ENCODE measurements around the gene FARS2. TPM values are rescaled to one million over a fixed set of nuclear protein-coding genes. Genes with fewer than 3 reads are reported as not detected.

Gene FARS2
- total and polyA plus RNA-seq, 7 donors = 10.6 to 17.5 (median 14.4) TPM

DNA sequence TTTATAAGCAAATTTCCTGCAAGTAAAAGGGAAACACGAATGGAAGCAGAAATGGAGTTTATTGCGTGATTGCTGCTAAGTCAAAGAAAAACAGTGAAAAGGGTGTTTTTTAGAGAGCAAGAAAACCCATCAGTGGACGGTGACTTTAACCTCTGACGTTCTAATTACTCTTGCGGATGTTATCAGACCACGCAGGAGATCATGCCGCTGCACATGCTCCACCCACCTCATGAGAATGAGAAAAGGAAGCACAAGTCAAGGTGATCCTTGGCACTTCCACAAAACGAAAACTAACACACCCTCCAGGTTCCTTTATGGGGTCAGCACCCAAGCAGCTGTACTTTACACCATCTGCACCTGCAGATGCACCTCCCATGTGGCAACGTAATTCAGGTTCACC, 45.5 kb upstream of the FARS2 start:
- ATAC-seq (no peak), DNase-seq (no peak)
- no peaks in the 10 kb centered on the region for H3K27me3 ChIP-seq (ENCODE audit: insufficient read depth in 3 of 3, low read length in 2 of 3)
- TF ChIP-seq, protein P1, sequence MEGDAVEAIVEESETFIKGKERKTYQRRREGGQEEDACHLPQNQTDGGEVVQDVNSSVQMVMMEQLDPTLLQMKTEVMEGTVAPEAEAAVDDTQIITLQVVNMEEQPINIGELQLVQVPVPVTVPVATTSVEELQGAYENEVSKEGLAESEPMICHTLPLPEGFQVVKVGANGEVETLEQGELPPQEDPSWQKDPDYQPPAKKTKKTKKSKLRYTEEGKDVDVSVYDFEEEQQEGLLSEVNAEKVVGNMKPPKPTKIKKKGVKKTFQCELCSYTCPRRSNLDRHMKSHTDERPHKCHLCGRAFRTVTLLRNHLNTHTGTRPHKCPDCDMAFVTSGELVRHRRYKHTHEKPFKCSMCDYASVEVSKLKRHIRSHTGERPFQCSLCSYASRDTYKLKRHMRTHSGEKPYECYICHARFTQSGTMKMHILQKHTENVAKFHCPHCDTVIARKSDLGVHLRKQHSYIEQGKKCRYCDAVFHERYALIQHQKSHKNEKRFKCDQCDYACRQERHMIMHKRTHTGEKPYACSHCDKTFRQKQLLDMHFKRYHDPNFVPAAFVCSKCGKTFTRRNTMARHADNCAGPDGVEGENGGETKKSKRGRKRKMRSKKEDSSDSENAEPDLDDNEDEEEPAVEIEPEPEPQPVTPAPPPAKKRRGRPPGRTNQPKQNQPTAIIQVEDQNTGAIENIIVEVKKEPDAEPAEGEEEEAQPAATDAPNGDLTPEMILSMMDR (IDR thresholded peaks at IDR 0.05) = no peak
- peaks cover 0 to 30% of the 10 kb centered on the region in 2 donors for H3K36me3 ChIP-seq (ENCODE audit: insufficient read depth in 1 of 2, low read depth in 1 of 2)
- intact Hi-C loops (cut with DNase I) = loop anchor here in 1 of 2 donors (5.0 to 10.0 kb wide), 2 partner anchors 42 to 179 kb away; no protein-coding TSS in a partner anchor
- H3K4me1 ChIP-seq = no peaks in the 10 kb centered on the region
- H3K4me3 ChIP-seq = no peak overlapping the region
- H3K27ac ChIP-seq = no peak overlapping the region
- 83 to 87% (median 86%) methylated on average over 9 of the region's 9 CpGs for whole genome bisulfite sequencing, 3 donors
- H3K9me3 ChIP-seq = no peaks in the 10 kb centered on the region

DNA sequence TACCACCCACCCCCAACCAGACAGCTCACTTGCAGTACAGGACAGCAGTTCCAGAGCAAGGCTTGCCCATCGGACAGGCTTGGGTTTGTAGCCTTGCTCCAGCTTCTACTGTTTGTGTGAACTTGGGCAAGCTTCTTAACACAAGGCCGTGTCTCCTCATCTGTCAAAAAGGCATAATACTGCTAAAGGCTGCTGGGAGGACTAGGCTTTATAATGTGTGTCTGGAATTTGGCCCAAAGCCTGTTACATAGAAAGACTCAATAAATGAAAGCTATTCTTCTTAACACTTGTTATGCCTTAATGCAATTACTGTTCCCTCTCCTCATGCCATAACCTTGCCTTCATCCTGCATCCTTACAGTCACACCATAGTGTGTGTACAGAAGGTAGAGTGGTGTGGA, 44.0 kb upstream of the FARS2 start:
- Histone ChIP-seq H3K36me3 (ENCODE audit: insufficient read depth in 1 of 2, low read depth in 1 of 2) (peaks cover 0 to 30% of the 10 kb centered on the region in 2 donors), H3K27me3 (ENCODE audit: insufficient read depth in 3 of 3, low read length in 2 of 3) (no peaks in the 10 kb centered on the region), H3K27ac (no peak overlapping the region), H3K4me3 (no peak overlapping the region), H3K9me3 (no peaks in the 10 kb centered on the region), H3K4me1 (no peaks in the 10 kb centered on the region)
- DNase-seq = no peak
- ATAC-seq = no peak
- WGBS, 3 donors = 74 to 87% (median 84%) methylated on average over 2 of the region's 2 CpGs
- TF ChIP-seq, protein P1 (IDR thresholded peaks at IDR 0.05) = no peak
- intact Hi-C loops (cut with DNase I) = loop anchor here in 1 of 2 donors (5.0 to 10.0 kb wide), 2 partner anchors 40 to 177 kb away; no protein-coding TSS in a partner anchor

DNA sequence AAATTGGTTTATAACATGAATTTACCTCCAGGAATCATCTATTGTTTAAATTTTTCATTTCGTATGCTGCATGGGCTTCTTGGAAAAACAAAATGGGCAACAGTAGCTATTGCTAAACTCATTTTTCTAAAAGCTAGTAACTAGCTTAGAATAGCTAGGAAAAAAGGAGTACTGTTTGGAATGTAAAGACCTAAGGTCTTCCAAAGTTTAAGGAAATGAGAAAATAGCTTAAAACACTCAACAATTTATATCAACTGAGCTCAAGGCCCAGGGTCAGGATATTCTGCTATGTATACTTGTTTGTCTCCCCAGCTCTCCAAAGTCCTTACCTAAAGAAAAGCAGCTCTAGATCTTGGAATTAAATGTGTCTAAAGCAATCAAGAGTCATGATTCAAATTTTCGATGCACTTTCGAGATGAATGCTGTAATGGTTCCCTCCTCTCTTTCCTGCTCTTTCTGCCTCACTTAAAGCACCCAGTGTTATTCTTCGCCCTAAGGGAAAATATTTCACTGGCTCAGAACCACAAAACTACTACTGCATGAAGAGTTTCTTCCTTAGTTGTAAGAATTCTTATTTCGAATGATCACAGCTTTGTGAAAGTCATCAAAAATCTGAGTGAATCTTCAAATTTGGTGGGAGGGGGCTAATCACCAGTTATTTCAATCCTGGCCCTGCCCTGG, 42.2 kb upstream of the FARS2 start:
- ATAC-seq (no peak), DNase-seq (no peak)
- TF ChIP-seq, protein P1 (IDR thresholded peaks at IDR 0.05) = no peak
- H3K4me1 ChIP-seq = no peaks in the 10 kb centered on the region
- no peak overlapping the region for H3K4me3 ChIP-seq
- no peaks in the 10 kb centered on the region for H3K9me3 ChIP-seq
- H3K27ac ChIP-seq = no peak overlapping the region
- H3K36me3 ChIP-seq (ENCODE audit: insufficient read depth in 1 of 2, low read depth in 1 of 2) = peaks cover 0 to 22% of the 10 kb centered on the region in 2 donors
- 89 to 91% (median 91%) methylated on average over 5 of the region's 5 CpGs for WGBS, 3 donors
- intact Hi-C loops (cut with DNase I) = loop anchor here in 1 of 2 donors (5.0 to 10.0 kb wide), 2 partner anchors 38 to 176 kb away; no protein-coding TSS in a partner anchor
- H3K27me3 ChIP-seq (ENCODE audit: insufficient read depth in 3 of 3, low read length in 2 of 3) = no peaks in the 10 kb centered on the region

DNA sequence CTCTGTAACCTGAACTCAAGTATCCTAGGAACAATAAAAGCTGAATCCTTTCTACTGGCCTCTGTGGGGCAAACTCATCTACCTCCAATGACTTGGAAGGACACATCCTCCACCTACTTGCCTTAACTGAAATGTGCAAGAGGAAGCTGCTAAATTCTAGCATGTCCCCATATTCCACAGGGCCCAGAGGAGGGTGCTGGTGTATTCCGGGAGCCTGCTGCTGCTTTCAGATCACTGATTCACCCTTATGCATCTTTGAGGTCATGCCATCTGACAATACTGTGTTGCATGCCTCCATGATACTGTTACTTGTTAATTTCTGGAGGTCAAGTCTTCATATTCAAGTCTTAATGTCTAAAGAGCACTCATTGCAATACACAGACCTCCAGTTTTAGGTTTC, 40.9 kb upstream of the FARS2 start:
- TF ChIP-seq, protein P1 (IDR thresholded peaks at IDR 0.05) = no peak
- intact Hi-C loops (cut with DNase I) = no loop called here
- H3K9me3 ChIP-seq = no peaks in the 10 kb centered on the region
- 96 to 100% (median 96%) methylated on average over 1 of the region's 1 CpG for WGBS, 3 donors
- H3K4me3 ChIP-seq = no peak overlapping the region
- no peaks in the 10 kb centered on the region for H3K27me3 ChIP-seq (ENCODE audit: insufficient read depth in 3 of 3, low read length in 2 of 3)
- no peak overlapping the region for H3K27ac ChIP-seq
- DNase-seq (no peak), ATAC-seq (no peak)
- H3K4me1 ChIP-seq = no peaks in the 10 kb centered on the region
- peaks cover 0 to 14% of the 10 kb centered on the region in 2 donors for H3K36me3 ChIP-seq (ENCODE audit: insufficient read depth in 1 of 2, low read depth in 1 of 2)
